HPDE6-E6E7 (cell line): ENCODE data around the gene DENND6A.
"Not testable (repeated sequence)": the region's sequence is repeated elsewhere in the genome, so short reads cannot be mapped to it uniquely, and the experiment has no call there.

ENCODE experiments used
- DNase-seq: peaks from one replicate; pipeline ENCODE4 v3.0.0; 2011; ENCODE audit warnings: missing footprints; ENCODE audit errors: extremely low spot score

The DENND6A gene

DNA sequence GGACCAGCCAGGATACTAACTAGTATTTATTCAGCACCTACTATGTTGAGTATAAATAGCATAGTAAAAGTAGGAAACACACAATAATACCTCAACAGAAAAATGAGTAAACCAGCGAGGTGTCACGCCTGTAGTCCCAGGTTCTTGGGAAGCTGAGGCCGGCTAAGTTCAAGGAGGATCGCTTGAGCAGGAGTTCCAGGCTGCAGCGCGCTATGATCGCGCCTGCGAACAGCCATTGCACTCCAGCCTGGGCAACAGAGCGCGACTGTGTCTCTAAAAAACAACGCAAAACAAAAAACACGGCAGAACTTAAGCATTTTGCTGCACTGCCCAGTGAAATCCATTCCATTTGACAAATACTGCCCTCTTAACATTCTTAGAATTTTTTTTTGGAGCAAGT is 1.3 kb upstream of the DENND6A start:
- no peak for DNase-seq

GRCh38 chr3:57692133-57692395 is 813 bp downstream of the DENND6A start:
- not testable (repeated sequence) for DNase-seq

GRCh38 chr3:57691411-57692132 is 1.3 kb downstream of the DENND6A start:
- DNase-seq = no peak

- DNase-seq = no peak
Measured at GRCh38 chr3:57689367-57690053, 3.4 kb downstream of the DENND6A start.

GRCh38 chr3:57688291-57688690 is 4.6 kb downstream of the DENND6A start:
- no peak for DNase-seq

GRCh38 chr3:57683286-57683685 is 9.6 kb downstream of the DENND6A start:
- DNase-seq = no peak

DNA sequence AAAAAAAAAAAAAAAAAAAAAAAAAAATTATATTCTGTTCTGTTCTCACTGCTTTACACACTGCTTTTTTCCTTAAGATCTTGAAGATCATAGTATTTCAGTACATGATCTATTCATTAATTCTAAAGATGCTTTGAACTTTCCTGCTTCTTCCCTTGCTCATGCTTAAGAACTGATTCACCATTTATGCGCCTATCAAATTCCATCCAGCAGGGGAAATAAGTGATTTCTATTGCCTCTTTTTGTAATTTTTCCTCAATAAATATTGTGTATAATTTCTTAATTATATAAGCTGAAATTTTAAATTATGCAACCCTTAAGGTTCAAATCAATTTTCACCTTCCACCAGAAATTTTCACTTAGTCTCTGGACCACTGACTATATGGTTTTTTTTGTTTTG is 10.6 kb downstream of the DENND6A start:
- DNase-seq = no peak

DNA sequence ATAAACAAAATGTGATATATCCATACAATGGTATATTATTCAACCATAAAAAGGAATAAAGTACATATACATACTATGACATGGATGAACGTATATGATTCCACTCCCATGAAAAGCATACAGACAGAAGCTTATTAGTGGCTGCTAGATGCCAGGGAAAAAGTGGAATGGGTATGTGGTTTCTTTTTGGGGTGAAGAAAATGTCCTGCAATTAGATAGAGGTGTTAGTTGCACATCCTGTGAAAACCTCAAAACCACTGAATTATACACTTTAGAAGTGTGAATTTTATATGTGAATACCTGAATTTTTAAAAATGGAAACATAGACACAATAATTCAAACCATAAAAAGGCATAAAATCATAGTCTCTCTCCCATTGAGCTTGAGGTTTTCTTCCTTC is 11.2 kb downstream of the DENND6A start:
- no peak for DNase-seq

DNA sequence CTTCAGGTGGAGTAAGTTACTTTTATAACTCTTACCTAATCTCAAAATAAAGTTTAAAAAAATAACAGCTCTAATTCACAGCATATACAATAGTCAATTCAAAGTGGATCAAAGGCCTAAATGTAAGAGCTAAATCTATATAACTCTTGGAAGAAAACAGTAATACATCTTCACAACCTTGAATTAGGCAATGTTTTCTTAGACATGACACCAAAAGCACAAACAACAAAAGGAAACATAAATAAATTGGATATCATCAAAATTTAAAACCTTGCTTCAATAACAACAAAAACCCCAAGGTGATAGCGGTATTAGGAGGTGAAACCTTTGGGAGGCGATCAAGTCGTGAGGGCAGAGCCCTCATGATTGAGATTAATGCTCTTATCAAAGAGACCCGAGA is 12.8 kb downstream of the DENND6A start:
- DNase-seq = no peak

DNA sequence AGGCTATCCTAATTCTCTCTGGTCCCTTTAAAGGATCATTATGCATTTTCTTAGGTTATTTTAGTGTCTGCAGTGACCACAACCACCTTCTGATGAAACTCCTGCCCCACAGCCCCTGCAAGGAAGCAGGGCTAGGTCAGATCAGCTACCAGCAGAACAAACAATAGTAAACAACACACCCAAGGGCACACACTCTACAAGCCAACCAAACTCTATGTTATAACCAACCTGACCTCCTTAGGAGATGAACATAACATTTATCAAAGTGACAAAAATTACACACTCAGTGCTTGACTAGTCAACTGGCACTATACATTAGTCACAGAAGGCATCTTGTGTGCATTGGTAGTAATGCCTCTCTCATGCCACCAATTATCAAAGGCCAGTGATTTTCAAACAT is 17.3 kb downstream of the DENND6A start:
- no peak for DNase-seq

GRCh38 chr3:57673156-57673555 is 19.7 kb downstream of the DENND6A start:
- DNase-seq = no peak

- DNase-seq = no peak
Measured at GRCh38 chr3:57670543-57670942, 22.3 kb downstream of the DENND6A start.

DNA sequence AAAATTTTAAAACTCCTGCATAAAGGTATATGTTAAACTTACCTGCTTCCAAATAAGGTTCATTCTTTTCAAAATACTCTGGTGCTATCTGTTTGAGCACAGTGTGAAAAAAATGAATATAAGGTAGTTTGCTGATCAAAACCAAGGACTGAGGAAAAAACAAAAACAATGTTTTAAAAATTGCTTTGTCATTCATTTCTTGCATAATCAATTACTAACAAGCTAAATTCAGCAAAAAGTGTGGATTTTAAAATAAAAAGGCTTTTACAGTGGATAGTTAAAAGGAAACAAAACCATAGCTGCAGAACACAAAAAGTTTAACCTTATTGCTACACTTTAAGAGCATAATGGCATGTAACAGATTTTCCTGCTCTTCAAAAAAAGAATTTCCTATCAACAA is 31.5 kb downstream of the DENND6A start:
- DNase-seq = no peak

DNA sequence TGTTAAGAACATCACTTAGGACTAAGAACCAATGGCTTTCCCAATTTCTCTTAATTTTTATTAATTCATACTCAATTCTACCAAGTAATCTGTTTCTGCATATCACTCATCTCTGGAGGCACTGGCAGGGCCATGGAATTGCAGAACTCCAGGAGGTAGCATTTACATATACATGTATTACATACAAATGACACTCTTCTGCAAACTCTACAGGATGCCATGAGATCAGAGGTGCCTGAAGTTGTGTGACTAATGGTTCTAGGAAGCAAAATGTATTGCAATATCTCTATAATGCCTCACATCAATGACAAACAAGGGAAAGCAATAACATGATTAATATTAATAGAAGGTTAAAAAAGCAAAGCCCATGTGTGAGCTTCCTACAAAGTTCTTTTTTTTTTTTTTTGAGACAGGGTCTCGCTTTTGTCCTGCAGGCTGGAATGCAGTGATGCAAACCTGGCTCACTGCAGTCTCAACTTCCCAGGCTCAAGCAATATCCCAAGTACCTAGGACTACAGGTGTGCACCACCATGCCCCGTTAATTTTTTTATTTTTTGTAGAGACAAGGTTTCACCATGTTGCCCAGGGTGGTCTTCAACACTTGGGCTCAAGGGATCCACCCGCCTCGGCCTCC is 33.0 kb downstream of the DENND6A start:
- DNase-seq = no peak

- no peak for DNase-seq
Measured at GRCh38 chr3:57659004-57659673, 33.7 kb downstream of the DENND6A start.

DNA sequence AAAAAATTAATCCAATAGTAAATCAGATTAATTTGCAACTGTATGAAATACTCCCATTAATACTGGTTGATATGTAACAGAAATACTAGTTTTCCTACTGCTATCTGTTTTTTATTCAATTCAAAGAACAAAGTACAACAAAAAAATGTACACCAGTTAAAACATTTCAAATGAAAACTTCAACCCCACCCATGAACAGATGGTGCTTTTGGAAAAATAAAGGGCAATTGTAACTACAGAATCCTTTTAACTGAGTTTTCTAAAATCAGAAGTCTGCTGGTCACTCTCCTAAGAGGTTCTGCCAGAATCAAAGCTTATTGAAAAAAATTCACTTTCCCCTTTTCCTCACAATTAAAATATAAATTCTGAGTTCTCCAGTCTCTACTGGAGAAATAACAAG is 34.3 kb downstream of the DENND6A start:
- DNase-seq = no peak

DNA sequence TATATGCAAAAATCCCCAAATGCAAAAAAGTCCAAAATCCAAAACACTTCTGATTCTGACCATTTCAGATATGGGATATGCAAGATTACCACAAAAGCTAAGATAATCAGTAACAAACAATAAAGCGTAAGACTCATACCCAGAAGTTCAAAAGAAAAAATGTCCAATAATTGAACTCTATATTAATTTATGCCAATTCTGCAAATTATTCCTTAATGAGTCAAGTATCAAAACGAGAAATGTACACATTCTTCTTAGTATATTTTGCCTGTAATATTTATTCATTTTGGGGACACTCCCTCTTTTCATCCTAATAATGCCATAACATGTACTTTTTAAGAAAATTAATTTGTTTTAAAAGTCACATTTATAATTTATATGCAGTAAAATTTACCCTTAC is 37.1 kb downstream of the DENND6A start:
- DNase-seq = no peak

DNA sequence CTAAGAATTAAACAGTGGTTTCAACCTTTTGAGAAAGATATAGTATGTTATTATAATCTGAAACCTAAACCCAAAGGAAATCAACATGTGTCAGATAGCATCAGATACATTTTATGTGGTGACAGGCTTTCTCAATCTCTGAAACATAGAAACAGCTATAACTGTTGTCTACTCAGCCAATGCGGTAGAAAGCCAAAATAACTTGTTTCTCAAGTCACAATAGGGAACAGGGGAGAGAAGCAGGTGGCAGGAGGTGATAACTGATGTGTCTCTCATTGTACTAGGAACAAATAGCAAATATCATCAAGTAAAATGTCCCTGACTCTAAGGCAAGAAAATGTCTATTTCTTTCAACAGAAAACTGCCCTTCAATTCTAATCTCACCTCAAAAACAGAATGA is 38.6 kb downstream of the DENND6A start:
- DNase-seq = no peak

- no peak for DNase-seq
Measured at GRCh38 chr3:57652203-57652602, 40.7 kb downstream of the DENND6A start.

DNA sequence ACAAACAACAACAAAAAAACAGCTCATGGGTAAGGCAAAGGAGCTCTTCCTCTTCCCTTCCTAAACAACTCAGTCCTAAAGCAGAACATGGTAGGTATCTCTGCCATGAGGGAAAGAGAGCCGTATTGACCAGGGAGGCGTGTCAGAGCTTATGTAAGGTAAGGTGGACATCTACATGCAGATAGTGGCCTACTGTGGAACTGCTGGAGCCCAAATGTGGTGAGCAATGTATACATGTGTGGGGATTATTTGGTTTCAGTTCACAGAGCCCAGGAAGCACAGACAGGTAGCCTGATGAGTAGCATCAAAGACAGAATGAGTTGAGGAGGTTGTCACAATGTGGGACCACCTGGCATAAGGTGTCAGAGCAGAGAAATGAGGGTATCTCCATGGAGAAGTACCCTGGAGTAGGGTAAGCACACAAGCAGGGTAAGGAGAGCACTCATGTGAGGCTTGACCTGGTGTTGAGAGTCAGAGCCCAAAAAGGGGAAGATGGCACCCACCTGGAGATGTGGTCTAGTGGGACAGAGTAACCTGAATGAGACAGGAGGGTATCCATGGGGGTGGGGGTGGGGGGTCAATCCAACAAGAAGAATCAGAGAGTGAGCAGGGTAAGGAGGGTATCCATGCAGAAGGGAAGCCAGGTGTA is 45.5 kb downstream of the DENND6A start:
- DNase-seq = no peak

- peak; percentile 12 for DNase-seq
Measured at GRCh38 chr3:57646723-57647122, 46.2 kb downstream of the DENND6A start.

DNA sequence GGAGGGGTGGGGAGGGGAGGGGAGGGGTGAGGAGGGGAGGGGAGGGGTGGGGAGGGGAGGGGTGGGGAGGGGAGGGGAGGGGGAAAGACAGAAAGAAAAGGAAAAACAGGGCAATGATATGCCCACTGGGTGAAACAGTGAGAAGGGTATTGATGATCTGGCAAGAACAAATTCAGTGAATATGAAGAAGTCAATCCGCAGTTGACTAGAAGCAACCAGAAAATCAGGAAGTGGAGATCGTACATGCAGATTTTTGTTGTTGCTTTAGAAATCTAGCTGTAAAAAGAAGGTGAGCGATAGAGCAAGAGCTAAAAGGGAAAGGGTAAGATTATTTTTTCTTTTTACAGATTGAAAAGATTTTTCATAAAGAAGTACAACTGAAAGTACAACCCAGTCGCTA is 48.1 kb downstream of the DENND6A start:
- no peak for DNase-seq
